Fibroblast of mammary gland (primary cell): ENCODE data around the gene SHCBP1.
A peak's percentile ranks its signal among the peaks of the same experiment; 100 is the strongest.

Experiments used
- DNase-seq: peaks from one replicate; pipeline ENCODE4 v3.0.0-alpha.2; 2010; ENCODE audit warnings: low read depth
- H3K4me3 ChIP-seq: 2 replicates; pipeline ENCODE4 v1.5.1; 2011; ENCODE audit warnings: low read depth, mild to moderate bottlenecking, low read length, moderate library complexity; ENCODE audit not compliant: control insufficient read depth
- CTCF ChIP-seq: conservative IDR thresholded peaks from 2 replicates; pipeline ENCODE4 v1.5.1; 2011; ENCODE audit warnings: low read depth, low read length, inconsistent platforms; ENCODE audit not compliant: control insufficient read depth, insufficient read depth

SHCBP1 gene

GRCh38 chr16:46573834-46574159 is 47.4 kb downstream of the SHCBP1 start:
- no peak for TF ChIP-seq CTCF
- no peak for DNase-seq
- no peak overlapping the region for H3K4me3 ChIP-seq

GRCh38 chr16:46573008-46573833 is 48.0 kb downstream of the SHCBP1 start:
- no peak overlapping the region for H3K4me3 ChIP-seq
- TF ChIP-seq CTCF = no peak
- peak; percentile 54 for DNase-seq

- no peak overlapping the region for H3K4me3 ChIP-seq
- DNase-seq = no peak
- TF ChIP-seq CTCF = no peak
Observed at GRCh38 chr16:46569231-46569735, 51.9 kb downstream of the SHCBP1 start.

- DNase-seq = peak; percentile 2
- no peak overlapping the region for H3K4me3 ChIP-seq
- no peak for TF ChIP-seq CTCF
Observed at GRCh38 chr16:46568472-46569230, 52.5 kb downstream of the SHCBP1 start.

GRCh38 chr16:46562979-46563378 is 58.2 kb downstream of the SHCBP1 start:
- DNase-seq = no peak
- TF ChIP-seq CTCF = no peak
- H3K4me3 ChIP-seq = no peak overlapping the region

GRCh38 chr16:46558018-46558417 is 63.2 kb downstream of the SHCBP1 start:
- H3K4me3 ChIP-seq = no peak overlapping the region
- no peak for DNase-seq
- no peak for TF ChIP-seq CTCF
